Fibroblast of pulmonary artery (primary cell): ENCODE measurements around the gene MSLN.

Experiments used
- DNase-seq: peaks from one replicate; pipeline ENCODE4 v3.0.0-alpha.2; 2010; ENCODE audit warnings: low read depth
- H3K4me3 ChIP-seq: replicated peaks from 2 replicates; pipeline ENCODE4 v1.5.1; 2011; ENCODE audit warnings: low read depth, mild to moderate bottlenecking, control low read depth, low read length, moderate library complexity
- TF ChIP-seq, protein P1 (sequence below): IDR thresholded peaks from 2 replicates; pipeline ENCODE4 v1.5.1; 2011; ENCODE audit warnings: mild to moderate bottlenecking, control low read depth, low read length, inconsistent platforms; ENCODE audit errors: missing control alignments

MSLN gene

DNA sequence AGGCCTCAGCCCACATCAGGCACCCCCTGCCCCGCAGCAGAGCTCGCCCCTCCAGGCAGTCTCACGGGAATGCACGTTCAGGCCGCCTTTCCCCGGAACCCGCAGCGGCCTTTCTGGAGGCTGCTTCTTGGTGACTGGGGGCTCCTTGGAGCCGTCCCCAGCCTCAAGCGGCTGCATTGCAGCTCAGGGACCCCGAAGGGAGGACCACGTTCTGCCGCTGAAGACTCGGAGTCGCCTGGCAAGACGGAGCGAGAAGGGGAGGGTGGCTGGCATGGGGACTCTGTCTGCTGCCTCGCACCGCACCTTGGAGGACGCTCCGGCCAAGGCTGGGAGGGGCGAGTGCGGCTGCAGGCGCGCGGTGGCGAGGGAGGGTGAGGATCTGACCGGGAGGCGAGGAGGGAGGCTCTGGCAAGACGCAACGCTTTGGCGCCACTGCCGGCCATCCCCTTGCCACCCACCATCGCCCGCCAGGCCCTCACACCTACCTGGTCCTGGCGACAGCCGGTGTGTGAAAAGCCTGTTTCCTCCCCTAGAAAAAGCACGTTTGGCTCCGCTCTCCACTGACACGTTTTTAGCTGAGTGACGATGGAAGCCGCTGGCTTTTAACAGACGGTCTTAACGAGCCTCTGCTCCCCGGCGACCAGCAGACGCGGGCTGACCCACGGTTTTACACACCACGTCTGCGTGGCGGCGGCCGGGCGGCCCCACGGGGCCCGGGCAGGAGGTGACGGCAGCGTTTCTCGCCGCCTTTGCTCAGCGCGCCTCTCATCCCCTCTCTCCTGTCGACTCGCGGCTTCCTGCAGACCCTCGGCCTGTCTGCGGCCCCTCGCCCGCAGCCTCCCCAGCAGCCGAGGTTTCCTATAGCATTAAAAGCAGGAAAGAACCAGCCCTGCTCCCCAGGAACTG lies 56.7 kb downstream of the MSLN start:
- TF ChIP-seq, protein P1, sequence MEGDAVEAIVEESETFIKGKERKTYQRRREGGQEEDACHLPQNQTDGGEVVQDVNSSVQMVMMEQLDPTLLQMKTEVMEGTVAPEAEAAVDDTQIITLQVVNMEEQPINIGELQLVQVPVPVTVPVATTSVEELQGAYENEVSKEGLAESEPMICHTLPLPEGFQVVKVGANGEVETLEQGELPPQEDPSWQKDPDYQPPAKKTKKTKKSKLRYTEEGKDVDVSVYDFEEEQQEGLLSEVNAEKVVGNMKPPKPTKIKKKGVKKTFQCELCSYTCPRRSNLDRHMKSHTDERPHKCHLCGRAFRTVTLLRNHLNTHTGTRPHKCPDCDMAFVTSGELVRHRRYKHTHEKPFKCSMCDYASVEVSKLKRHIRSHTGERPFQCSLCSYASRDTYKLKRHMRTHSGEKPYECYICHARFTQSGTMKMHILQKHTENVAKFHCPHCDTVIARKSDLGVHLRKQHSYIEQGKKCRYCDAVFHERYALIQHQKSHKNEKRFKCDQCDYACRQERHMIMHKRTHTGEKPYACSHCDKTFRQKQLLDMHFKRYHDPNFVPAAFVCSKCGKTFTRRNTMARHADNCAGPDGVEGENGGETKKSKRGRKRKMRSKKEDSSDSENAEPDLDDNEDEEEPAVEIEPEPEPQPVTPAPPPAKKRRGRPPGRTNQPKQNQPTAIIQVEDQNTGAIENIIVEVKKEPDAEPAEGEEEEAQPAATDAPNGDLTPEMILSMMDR, result no peak
- DNase-seq, result no peak
- H3K4me3 ChIP-seq, result no peak overlapping the region

- H3K4me3 ChIP-seq, result no peak overlapping the region
- TF ChIP-seq, protein P1, result no peak
- no peak for DNase-seq
These were observed 57.6 kb downstream of the MSLN start for GRCh38 chr16:818132-818531.
